ENCODE data around the gene FAT1.

FAT1 gene

DNA sequence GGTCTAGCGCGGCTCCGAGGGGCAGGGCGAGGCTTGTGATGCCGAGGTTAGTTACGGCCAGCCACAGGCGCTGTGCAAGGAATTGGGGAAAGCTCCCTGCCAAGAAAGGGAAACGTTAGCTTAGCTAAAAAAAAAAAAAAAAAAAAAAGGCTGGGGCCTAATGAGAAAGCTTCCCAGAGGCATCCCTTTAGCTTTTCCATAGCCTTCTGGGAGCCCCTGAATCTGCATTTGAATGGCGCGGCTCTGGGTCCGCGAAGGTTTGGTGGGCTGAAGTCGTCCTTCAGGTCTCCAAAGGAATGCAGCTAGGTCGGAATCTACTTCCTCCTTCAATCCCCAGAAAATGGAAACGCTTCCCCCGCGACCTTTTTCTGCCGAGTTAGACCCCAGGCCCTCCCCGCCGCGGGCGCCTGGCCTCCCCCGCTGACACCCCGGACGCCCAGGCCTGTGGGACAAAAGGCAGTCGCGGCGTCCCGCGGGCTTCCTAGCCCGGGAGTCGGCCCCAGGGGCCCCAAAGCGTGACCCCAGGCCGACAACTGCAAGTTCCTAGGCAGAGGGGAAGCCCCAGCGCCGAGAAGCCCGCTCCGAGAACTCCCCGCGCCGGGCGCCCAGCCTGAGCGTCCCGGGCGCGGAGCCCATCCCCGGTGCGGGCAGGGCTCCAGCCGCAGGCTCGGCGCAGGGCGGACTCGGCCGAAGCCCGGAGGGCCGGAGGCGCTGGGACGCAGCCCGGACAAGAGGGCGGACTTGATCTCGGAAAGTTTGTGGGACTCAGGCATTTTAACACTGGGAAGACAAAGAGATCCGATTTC lies 605 bp upstream of the FAT1 start:
- DNase-seq: no peak

DNA sequence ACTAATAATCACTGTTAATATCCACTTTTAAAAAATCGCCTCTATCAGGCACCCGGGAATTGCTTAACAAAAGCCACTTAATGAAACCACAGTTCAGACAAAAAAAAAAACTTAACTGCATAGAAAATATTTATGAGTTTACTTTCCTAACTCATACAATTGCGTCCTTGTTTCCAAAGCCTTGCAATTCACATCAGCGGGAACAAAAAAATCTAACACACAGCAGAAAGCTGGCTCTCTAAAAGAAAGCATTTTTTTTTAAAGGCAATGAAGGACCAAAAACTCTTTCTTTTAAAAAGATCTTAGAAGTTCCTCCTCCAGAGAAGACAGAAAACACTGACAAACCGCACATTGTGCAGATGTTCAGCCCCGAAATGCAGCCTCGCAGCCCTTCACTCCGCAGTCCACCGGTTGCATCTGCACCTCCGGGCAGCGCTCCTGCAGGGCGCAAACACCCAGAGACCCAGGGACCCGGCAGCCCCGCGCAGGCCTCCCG lies 812 bp downstream of the FAT1 start:
- no peak for DNase-seq

DNA sequence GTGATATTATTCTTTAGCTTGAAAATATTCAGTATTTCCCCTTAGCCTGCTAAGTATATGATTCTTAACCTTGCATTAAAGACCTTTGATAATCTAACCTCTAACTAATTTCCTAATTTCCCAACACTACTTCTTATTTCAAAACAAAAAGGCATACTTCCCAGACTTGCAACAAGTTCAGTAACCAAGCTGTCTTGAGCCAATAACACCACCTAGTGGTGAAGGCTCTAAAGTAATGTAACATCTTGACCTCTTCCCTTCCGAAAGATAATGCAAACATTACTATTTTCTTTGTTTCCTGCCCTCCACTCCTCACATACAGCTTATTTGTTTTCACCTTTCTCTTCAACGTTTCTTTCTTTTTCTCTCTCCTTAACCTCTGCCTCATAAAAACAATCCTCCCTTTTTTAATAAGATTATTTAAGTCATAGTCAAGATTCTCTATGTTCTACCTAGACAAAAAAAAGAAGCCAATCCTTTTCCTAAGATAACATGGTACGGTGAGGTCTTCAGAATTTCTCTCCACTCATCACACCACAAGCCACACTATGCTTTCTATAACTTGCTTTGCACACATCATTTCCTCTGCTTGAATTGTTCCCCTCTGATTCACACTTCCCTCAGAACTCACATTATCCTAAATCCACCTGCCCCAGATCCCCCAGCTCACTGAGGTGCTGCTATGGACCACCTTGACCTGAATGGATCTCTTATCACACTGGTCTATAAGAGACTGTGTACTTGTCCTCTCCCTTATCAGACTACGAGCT lies 3.5 kb downstream of the FAT1 start:
- no peak for DNase-seq

DNA sequence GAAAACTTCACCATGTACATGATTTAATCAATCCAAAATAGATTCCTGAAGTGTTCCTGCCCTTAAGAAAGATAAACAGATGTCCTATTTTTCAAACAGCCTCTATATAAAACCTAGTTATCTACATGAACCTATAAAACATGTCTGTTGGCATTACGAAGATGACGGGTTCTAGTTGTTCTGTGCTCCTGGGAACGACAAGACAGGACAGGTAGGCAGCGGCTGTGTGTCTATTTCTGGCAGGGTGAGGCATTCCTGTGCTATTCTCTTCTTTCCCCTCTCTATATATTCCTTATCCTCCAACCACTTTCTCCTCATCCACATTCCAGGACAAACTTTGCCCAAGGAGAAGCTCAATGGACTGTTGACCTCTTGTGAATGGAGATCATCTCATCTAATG lies 6.1 kb downstream of the FAT1 start:
- no peak for DNase-seq

DNA sequence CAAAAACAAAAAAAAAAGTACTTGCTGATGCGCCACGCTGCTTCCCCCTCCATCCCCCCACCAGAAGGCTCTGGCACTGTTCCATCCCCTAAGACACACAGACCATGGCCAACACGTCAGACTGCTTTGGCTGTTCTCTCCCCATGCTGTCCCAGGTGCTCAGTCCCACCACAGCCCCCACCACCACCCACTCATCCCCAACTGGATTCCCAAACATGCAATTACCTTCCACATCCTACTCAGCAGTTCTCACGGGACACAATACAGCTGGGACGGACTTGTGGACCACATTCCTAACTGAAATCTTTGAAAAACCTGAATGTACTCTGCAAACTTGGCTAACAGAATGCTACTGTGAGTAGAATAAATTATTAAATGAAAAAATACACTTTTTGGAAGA lies 8.6 kb downstream of the FAT1 start:
- no peak for DNase-seq

DNA sequence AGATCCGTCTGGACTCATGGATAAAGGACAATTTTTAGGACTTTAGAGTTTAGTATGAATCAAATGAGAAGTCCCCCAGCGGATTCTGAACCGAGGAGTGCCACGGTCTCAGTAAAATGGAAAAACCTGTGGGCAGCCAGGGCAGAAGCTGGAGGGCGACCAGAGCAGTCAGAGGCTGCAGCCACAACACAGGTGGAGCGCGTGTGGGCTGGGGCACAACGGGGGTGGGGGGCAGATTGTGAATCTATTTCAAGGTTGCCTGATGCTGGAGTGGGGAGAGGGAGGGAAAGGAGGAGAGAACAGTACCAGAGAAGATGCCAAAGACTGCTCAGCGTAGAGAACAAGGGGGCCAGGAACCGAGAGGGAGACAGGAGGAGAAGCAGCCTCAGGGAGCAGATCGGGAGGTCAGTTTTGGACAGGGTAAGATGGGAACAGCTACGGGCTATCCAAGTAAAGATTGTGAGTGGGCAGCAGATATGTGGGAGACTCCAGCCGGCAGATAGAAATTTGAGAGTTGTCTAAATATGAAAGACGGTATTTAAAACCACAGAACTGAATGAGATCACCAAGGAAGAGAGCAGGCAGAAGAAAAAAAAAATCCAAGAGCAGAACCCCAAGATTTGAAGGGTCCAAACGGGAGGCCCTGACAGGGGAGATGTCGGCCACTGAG lies 9.5 kb downstream of the FAT1 start:
- DNase-seq: no peak

DNA sequence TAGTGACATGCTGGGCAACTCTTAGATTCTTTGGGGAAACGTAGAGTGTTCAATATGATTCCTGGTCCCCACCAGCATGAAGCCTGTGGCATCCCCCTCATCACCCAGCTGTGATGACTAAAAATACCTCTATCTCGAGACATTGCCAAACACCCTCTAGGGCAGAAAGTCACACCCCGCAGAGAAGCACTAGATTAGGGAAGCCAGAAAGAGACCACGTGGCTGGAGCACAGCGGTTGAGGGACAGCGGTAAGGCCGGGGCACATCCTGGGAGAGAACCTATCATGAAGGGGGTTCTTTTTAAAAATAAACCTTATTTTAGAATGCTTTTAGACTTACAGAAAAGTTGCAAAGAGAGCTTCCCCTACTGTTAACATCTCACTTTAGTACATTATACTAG lies 11.0 kb downstream of the FAT1 start:
- no peak for DNase-seq

DNA sequence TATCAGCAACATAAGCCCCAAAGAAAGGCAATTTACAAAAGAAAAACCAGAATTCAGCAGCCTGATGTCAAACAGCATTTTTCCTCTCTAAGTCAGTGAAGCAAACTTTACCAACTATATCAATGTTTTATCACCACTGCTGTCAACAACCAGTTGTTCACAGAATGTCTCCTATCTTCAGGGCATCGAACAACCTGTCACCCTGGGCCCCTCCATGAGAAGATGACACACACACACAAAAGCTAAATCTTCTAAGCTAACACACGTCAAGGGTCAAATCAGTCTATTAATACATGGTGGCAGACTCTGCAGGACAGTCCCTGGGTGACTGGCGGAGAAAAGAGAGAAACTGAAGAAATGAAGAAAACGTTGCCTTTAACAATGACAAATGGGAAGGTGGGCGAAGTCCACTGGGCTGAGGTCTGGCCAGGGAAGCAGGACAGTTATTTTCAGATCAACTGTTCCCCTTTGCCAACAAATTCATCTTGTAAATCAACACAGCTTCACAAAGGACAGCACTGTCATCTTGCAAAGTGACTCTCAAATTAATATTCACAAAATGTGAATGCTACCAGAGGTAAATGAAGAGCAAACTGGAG lies 13.0 kb downstream of the FAT1 start:
- no peak for DNase-seq

DNA sequence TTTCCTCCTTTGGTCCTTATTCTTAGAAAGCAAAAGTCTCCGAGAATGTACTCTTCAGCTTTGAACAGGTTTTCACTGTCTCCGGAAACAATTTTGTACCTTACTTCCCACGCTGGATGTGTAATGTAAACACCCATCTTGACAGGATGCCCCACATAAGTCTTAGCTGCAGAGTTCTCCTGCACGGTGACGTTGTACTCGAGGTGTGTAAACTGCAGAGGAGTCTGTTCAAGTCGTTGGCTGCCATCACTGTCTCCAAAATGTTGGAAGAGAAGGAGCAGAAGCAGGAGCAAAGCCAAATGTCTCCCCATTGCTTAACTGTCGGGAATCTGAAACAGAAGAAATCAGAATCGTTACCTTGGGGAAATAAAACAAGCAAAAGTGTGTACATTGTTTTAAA lies 14.1 kb downstream of the FAT1 start:
- no peak for DNase-seq

DNA sequence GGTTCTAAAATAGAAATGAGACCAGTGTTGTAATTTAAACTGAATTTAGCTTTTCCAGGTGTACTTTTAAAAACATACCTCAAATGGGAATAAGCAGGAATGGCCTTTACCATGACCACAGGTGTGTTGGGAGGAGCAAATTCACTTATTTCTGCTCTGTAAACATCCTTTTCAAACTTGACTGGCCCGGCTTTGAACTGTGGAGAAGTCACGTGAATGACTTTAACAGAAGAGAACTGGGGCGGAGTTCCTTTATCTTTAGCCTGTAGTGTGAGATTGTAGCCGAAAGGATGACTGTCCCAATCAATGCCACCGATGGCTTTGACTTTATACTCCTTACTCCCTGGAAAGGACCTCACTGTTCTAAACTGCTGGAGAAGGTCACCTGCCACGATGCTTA lies 15.1 kb downstream of the FAT1 start:
- no peak for DNase-seq

DNA sequence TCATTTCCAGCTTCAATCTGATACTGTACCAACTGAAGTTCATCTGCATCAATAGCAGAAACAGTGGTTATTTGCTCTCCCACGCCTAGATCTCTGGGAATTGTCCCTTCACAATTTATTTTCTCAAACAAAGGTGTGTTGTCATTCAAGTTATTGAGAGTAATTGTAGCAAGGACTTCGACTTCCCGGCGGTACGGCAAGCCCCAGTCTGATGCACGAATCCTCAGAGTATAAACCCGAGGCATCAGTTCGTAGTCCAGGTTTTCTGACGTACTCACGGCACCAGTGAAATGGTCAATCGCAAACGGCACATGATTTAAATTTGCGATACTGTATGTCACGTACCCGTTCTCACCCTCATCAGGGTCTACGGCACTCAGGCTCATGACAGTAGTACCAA lies 15.7 kb downstream of the FAT1 start:
- no peak for DNase-seq

DNA sequence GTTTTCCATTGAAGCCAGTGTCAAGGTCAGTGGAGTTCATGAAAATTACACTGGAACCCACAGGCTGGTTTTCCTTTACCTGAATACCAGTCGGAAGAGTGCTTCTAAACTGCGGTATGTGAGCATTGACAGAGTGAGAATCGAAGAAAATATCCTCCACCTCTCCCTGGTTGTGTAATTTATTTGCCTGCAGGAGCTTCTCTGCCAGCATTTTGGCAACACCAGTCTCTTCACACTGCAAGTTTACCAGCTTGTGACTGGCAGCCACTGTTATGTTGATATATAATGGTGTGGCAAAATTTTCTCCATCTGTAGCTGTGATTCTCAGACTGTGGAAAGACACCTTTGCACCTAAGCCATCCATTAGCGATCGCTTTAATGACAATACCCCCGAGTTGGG lies 16.1 kb downstream of the FAT1 start:
- no peak for DNase-seq

DNA sequence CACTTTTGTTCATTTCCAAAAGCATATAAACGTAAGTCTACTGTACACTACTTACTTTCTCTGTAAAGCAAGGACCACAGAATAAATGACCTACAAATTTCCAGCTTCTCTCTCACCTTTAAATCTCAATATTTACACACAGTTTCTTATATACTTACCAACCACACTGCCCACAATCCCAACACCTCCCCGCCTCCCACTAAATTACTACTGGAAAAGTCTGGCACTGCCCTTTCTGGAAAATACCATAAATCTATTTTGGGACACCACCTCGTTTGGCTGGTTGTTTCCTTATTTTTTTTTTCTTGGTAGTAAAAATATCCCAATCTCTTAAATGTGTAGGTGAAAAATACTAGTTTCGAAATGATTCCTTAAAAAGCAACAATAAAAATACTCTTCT lies 19.6 kb downstream of the FAT1 start:
- DNase-seq: no peak

DNA sequence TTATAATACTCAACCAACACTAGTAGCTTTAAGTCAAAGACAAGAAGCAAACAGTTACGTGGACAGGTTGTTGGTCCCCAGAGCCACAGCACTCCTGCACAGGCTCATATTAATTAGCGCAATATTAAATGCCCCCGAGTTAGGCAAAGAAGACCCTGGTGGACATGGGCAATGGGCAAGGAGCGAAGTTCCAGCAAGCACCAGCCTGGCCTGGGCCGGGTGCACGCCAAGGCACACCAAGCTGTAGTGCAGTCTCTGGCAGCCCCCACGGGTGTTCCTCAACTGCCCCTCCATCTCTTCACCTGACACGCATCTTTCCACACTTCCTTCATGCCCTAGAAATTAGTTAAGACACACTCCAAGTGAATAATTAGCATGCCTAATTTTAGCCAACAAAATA lies 20.1 kb downstream of the FAT1 start:
- no peak for DNase-seq

DNA sequence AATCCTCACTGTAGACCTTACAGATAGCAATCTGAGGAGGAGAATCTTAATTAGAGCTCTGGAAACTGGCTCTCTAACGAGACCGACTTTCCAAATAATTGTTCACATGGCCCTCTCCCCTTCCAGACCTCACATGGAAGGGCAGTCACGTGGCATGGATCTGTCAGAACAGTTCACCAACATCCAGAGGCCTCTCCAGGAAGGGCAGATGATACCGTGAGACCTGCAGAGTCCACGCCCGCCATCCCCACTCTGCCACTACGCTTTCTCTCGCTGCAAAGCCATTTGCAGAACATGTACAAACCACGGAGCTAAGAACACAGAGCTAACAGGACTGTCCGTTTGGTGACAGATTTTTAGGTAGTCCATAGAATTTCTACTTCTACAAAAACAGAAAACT lies 20.7 kb downstream of the FAT1 start:
- no peak for DNase-seq

DNA sequence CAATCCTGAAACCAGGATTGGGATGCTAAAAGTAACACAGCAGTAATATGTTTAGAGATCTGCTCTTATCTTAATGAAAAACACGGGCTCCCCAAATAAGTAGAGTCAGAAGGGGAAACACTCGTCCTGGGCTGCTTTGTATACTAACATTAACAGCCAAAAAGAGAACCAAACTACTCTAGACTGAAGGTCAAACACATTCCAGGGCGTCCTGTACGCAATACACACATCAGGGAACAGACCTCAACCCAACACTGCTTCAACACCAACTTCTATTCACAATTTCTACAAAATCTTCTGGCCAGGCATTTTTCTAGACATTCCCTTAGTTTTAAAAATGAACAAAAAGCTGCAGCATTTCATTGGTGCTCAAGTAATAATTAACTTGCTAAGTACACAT lies 21.4 kb downstream of the FAT1 start:
- DNase-seq: no peak

DNA sequence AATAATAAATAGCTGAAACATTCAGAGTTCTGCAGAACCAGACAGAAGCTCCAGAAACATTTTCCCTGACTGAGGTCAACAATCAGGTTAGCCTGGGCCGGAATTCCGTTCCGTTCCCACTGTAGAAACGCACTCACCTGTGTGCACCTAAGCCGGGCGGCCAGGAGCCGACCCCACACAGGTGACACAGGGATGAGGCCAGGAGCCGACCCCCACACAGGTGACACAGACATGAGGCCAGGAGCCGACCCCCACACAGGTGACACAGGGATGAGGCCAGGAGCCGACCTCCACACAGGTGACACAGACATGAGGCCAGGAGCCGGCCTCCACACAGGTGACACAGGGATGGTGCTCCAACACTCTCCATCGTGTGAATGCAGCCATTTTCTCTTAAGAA lies 21.9 kb downstream of the FAT1 start:
- no peak for DNase-seq

DNA sequence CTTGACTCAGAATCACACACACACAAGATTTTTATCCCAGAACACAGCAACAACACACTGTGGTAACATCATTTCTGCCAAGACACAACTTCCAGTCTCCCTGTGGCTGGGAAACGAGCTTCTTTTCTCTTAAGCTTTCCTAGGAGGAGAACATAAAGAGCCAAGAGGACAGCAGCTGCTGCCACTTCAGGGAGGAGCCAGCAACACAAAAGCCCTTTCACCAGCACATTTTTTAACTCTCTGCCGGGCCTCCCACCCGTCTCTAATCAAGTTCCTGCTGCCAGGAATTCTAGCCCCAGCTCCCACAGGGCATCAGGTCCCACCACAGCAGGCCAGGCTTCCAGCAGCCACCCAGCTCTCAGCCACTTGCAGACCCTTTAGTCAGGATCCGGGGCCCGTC lies 22.4 kb downstream of the FAT1 start:
- DNase-seq: no peak

DNA sequence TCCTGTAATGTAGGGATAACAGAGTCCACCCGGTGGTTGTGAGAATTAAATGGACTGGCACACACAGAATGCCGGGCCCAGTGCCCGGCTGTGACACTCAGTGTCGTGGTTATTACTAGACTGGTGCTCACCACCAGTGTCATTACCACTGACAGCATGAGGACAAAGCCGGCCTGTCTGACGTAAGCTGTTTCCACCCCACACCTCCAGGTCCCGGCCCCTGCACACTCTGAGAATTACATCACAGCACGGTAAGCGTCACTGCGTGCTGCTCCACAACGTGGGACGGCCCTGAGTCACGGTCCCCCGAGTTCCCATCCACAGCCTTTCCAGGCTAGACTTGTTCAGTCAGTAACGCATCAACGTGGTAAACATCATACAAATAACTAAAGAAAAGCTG lies 22.9 kb downstream of the FAT1 start:
- no peak for DNase-seq

DNA sequence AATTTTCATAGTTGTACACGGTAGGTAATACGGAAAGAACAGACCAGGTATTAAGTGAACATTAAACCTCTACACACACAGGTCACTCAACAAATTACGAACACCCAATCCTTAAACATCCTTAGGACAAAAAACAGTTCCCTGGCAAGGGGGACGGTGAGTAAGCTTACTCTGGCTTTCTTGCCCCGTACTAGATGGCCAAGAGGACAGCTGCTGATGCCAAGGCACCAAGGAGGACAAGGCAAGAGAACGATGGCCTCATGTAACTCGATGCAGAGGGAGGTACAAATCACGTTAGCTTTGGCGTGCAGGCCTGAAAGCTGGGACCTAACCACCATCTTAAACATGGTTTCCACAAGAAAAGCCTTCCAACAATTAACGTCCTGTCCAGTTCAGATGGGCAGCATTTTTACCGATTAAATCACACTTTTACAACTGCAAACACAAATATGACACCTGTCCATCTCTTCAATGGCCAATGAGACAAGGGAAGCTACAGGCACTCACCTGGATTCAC lies 23.7 kb downstream of the FAT1 start:
- no peak for DNase-seq

DNA sequence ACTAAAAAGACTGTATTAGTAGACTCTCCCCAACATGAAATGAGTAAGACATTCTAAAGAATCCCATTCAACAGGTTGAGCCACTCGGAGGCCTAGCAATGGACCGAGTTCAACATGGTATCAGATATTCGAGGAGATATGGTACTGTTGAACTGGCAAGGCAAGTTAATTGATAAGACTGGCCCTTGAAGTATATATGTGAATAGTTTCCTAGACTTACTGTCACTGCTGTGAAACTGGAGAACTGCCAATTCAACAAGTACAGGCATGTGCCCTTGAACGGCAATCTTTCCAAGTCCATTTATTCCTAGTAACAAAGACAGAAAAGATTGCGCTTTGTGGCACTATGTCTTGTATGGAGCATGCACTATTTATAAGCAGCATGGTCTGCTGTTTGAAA lies 24.4 kb downstream of the FAT1 start:
- DNase-seq: no peak

DNA sequence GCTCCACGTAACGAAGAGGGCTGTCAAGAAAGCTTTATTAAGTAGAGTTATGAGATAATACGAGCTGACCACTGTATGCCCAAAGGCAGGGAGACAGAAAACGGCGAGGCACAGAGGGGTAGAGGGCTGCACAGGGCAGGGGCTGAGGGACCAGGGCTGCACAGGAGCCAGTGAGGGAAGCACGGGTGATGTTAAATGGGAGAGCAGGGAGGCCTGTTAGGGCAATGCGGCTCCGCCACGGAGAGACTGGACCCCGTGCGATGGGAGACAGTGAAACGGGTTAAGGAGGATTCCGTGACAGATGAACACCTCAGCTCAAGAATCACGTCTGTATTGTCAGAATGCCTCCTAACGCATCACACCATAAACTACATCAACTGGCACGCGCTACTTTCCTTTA lies 25.1 kb downstream of the FAT1 start:
- no peak for DNase-seq

DNA sequence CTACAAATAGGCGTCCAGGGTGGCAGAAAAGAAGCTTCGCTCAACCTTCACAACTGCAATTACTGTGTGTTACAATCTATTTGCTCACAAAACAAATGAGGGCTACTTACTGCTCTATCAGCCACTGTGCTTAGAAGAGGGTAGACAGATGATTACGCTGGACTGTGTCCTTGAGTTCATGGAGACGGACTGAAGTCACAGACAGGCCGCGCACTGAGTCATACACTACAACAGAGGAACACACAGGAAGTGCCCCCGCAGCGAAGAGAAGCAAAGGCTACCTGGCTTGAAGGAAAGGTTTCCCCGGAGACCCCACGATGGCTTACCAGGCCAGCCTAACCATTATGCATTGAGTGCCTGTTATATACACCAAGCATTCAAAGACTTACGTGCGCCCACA lies 25.6 kb downstream of the FAT1 start:
- DNase-seq: no peak

Measured in activated effector memory CD4-positive, alpha-beta T cell treated with Interleukin-2 at 50 U/mL for 16 hours (primary cell).